SU-DHL-6 (cell line): ENCODE measurements around the gene CCDC85C.

Experiments used
- H2AFZ ChIP-seq: fragments of 200-600 bp; sonication (generic); 2 replicates; pipeline ENCODE4 v1.6.1; 2014; ENCODE audit warnings: low read depth, mild to moderate bottlenecking, moderate library complexity, mixed read lengths, antibody characterized with exemption, low read length; ENCODE audit not compliant: severe bottlenecking
- H3F3A ChIP-seq: fragments of 200-600 bp; shearing (Covaris generic); 2 replicates; pipeline ENCODE4 v1.6.0; 2016; ENCODE audit warnings: antibody characterized with exemption, mild to moderate bottlenecking; ENCODE audit not compliant: insufficient read depth
- H3K27ac ChIP-seq: fragments of 200-600 bp; sonication (generic); 2 replicates; pipeline ENCODE4 v1.5.1; 2016; ENCODE audit warnings: low read depth, mild to moderate bottlenecking, low read length, moderate library complexity, mixed read lengths
- H3K27me3 ChIP-seq: fragments of 200-600 bp; sonication (generic), shearing (Covaris generic); 2 replicates; pipeline ENCODE4 v1.6.0; 2014; ENCODE audit warnings: mild to moderate bottlenecking, low read length
- H3K36me3 ChIP-seq: fragments of 200-600 bp; sonication (generic); 2 replicates; pipeline ENCODE4 v1.6.1; 2014; ENCODE audit warnings: mild to moderate bottlenecking, low read length, mixed read lengths
- H3K4me2 ChIP-seq: fragments of 300-600, 200-600 bp; shearing (Covaris generic), sonication (generic); 2 replicates; pipeline ENCODE4 v1.6.0; 2014; ENCODE audit warnings: low read length, low read depth, mild to moderate bottlenecking; ENCODE audit not compliant: poor library complexity, severe bottlenecking
- H3K4me3 ChIP-seq: fragments of 200-600 bp; sonication (generic); 2 replicates; pipeline ENCODE4 v1.5.1; 2014; ENCODE audit warnings: antibody characterized with exemption, low read length, mild to moderate bottlenecking, mixed read lengths; ENCODE audit not compliant: insufficient read depth, poor library complexity, severe bottlenecking
- H3K79me2 ChIP-seq: fragments of 200-600 bp; sonication (generic); 2 replicates; pipeline ENCODE4 v1.6.1; 2014; ENCODE audit warnings: mild to moderate bottlenecking, low read length, moderate library complexity; ENCODE audit not compliant: insufficient read depth
- H3K9ac ChIP-seq: fragments of 200-600 bp; sonication (generic); 2 replicates; pipeline ENCODE4 v1.7.0; 2014; ENCODE audit warnings: mild to moderate bottlenecking, low read length
- H3K9me2 ChIP-seq: fragments of 200-600 bp; sonication (generic); replicated peaks from 2 replicates; pipeline ENCODE4 v1.6.1; 2014; ENCODE audit warnings: low read length; ENCODE audit not compliant: insufficient read depth
- H3K9me3 ChIP-seq: fragments of 200-600 bp; sonication (generic); 2 replicates; pipeline ENCODE4 v1.6.1; 2014; ENCODE audit warnings: low read length, mixed read lengths; ENCODE audit not compliant: insufficient read depth
- H4K20me1 ChIP-seq: fragments of 200-600 bp; sonication (generic); 2 replicates; pipeline ENCODE4 v1.6.1; 2014; ENCODE audit warnings: low read depth, mild to moderate bottlenecking, antibody characterized with exemption, low read length, moderate library complexity, mixed read lengths
- EZH2phosphoT487 ChIP-seq: fragments of 200-600 bp; sonication (generic), shearing (Covaris generic); conservative IDR thresholded peaks from 2 replicates; pipeline ENCODE4 v1.6.1; 2018; ENCODE audit warnings: mild to moderate bottlenecking, antibody characterized with exemption, low read length, moderate library complexity, mixed read lengths
- TF ChIP-seq, protein P1 (sequence below): fragments of 200-600 bp; sonication (generic); IDR thresholded peaks from one replicate; pipeline ENCODE4 v1.5.1; 2017; ENCODE audit warnings: antibody characterized with exemption, mild to moderate bottlenecking, low read length, moderate library complexity; ENCODE audit not compliant: insufficient read depth, poor library complexity, severe bottlenecking

The CCDC85C gene

GRCh38 chr14:99559286-99559990, 44.6 kb downstream of the CCDC85C start:
- H3F3A ChIP-seq: no peaks in the 10 kb centered on the region
- no peaks in the 10 kb centered on the region for H3K36me3 ChIP-seq
- H3K4me3 ChIP-seq: no peak overlapping the region
- H3K4me2 ChIP-seq: no peak overlapping the region
- H3K27me3 ChIP-seq: no peaks in the 10 kb centered on the region
- no peaks in the 10 kb centered on the region for H3K79me2 ChIP-seq
- H2AFZ ChIP-seq: no peak overlapping the region
- no peaks in the 10 kb centered on the region for H3K9me3 ChIP-seq
- TF ChIP-seq EZH2phosphoT487: no peak
- TF ChIP-seq, protein P1, sequence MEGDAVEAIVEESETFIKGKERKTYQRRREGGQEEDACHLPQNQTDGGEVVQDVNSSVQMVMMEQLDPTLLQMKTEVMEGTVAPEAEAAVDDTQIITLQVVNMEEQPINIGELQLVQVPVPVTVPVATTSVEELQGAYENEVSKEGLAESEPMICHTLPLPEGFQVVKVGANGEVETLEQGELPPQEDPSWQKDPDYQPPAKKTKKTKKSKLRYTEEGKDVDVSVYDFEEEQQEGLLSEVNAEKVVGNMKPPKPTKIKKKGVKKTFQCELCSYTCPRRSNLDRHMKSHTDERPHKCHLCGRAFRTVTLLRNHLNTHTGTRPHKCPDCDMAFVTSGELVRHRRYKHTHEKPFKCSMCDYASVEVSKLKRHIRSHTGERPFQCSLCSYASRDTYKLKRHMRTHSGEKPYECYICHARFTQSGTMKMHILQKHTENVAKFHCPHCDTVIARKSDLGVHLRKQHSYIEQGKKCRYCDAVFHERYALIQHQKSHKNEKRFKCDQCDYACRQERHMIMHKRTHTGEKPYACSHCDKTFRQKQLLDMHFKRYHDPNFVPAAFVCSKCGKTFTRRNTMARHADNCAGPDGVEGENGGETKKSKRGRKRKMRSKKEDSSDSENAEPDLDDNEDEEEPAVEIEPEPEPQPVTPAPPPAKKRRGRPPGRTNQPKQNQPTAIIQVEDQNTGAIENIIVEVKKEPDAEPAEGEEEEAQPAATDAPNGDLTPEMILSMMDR: no peak
- no peak overlapping the region for H3K27ac ChIP-seq
- H3K9me2 ChIP-seq: no peaks in the 10 kb centered on the region
- H4K20me1 ChIP-seq: no peaks in the 10 kb centered on the region
- H3K9ac ChIP-seq: no peak overlapping the region

DNA sequence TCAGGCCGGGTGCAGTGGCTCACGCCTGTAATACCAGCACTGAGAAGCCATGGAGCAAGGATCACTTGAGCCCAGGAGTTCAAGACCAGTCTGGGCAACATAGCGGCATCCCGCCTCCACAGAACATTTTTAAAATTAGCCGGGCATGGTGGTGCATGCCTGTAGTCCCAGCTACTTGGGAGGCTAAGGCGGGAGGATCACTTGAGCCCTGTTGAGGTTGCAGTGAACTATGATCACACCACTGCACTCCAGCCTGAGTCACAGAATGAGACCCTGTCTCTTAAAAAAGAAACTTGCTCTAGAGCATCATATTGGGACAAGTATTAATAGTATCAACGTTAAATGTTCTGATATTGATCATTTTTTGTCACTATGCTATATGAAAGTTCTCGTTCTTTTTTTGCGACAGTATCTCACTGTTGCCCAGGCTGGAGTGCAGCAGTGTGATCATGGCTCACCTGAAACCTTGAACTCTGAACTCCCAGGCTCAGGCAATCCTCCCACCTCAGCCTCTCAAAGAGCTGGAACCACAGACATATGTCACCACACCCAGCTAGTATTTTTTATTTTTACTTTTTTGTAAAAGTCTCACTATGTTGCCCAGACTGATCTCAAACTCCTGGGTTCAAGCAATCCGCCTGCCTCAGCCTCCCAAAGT, 47.7 kb downstream of the CCDC85C start:
- no peaks in the 10 kb centered on the region for H3F3A ChIP-seq
- no peaks in the 10 kb centered on the region for H3K9me2 ChIP-seq
- H3K36me3 ChIP-seq: no peaks in the 10 kb centered on the region
- no peak overlapping the region for H2AFZ ChIP-seq
- H3K4me2 ChIP-seq: no peak overlapping the region
- no peaks in the 10 kb centered on the region for H3K79me2 ChIP-seq
- H3K27ac ChIP-seq: no peak overlapping the region
- TF ChIP-seq EZH2phosphoT487: no peak
- TF ChIP-seq, protein P1: no peak
- no peak overlapping the region for H3K9ac ChIP-seq
- no peak overlapping the region for H3K4me3 ChIP-seq
- no peaks in the 10 kb centered on the region for H3K27me3 ChIP-seq
- H3K9me3 ChIP-seq: no peaks in the 10 kb centered on the region
- no peaks in the 10 kb centered on the region for H4K20me1 ChIP-seq

DNA sequence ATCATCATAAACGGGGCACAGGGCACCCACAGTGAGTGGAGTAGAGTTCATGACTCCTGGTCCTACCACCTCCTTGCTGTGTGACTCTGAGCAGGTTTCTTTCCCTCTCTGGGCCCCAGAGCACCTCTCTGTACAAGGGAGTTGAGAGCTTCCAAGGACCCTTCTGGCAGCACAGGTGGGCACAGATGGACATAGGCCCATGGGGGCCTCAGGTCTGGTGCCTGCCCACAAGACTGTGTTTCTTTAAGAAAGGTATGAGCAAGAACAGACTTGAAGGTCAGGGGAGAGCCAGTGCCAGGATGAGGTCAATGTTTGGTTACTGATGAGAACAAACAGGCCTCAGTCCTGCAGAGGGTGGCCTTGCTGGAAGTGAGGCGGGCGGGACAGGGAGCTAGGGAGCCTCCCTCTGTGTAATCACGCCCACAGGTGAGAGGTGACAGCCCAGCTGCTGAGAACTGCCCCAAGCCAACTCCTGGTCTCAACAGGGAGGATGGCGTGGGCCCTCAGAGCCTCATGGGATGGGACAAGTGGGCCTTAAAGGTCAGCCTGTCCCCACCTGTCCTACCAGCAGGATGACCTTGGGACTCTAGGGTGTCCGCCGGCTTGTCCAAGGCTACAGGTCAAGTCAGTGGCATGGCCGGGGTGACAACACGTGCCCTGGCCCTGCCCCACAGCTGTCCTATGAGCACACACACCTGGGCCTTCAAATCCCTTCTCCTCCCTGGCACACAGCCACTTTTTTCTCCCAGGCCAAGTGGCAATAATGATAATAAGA, 49.1 kb downstream of the CCDC85C start:
- no peaks in the 10 kb centered on the region for H3K9me3 ChIP-seq
- H3K27ac ChIP-seq: no peak overlapping the region
- H4K20me1 ChIP-seq: no peaks in the 10 kb centered on the region
- H3K9ac ChIP-seq: no peak overlapping the region
- no peaks in the 10 kb centered on the region for H3F3A ChIP-seq
- no peaks in the 10 kb centered on the region for H3K79me2 ChIP-seq
- H3K4me3 ChIP-seq: no peak overlapping the region
- H3K4me2 ChIP-seq: no peak overlapping the region
- no peak for TF ChIP-seq EZH2phosphoT487
- TF ChIP-seq, protein P1: no peak
- no peak overlapping the region for H2AFZ ChIP-seq
- no peaks in the 10 kb centered on the region for H3K36me3 ChIP-seq
- H3K27me3 ChIP-seq: no peaks in the 10 kb centered on the region
- H3K9me2 ChIP-seq: no peaks in the 10 kb centered on the region
